ENCODE data around the gene HIGD1A.

GRCh38 chr3:42836150-42837123 lies 32.1 kb upstream of the HIGD1A start:
- TF ChIP-seq CTCF (IDR thresholded peaks at IDR 0.05): no peak
- TF ChIP-seq POLR2A (IDR thresholded peaks at IDR 0.05): no peak

All from lower leg skin (tissue), 3 donors.